GM19452 (cell line): ENCODE results near the gene ZBED4.

Experiments
- ATAC-seq: cut with Tn5 transposase; IDR thresholded peaks from one replicate; pipeline ENCODE4 v1.9.1; 2021; ENCODE audit not compliant: unreplicated experiment

ZBED4 gene

GRCh38 chr22:49917974-49918910, 64.6 kb downstream of the ZBED4 start, which contains the start of the genes ALG12 and CRELD2:
TSS of gene ALG12 (minus strand) at chr22:49918438. CDS start at chr22:49913765, 4,673 bp downstream.
TSS of gene CRELD2 (plus strand) at chr22:49918634. CDS start at chr22:49918770, 136 bp downstream.
- ATAC-seq, result peak; percentile 93

GRCh38 chr22:49918911-49919881, 65.6 kb downstream of the ZBED4 start:
- no peak for ATAC-seq

GRCh38 chr22:49920859-49921258, 67.2 kb downstream of the ZBED4 start:
- no peak for ATAC-seq

GRCh38 chr22:49921508-49922278, 68.0 kb downstream of the ZBED4 start:
- ATAC-seq, result no peak

GRCh38 chr22:49922484-49922883, 68.8 kb downstream of the ZBED4 start:
- ATAC-seq, result no peak

DNA sequence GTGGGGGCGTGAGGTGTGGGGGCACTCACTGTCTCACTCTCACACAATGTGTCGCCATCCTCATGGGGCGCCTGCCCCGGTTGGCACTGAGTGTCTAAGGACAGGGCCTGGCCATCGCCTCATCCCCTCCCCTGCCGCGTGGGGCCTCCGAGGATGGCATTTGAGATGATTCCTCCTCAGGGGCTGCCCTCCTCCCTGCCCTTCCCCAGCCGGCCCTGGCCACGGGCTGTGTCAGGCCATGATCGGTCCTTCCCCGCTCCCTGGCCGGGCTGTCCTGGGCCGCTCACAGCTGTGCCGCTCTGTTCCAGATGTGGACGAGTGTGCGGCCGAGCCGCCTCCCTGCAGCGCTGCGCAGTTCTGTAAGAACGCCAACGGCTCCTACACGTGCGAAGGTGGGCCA, 69.3 kb downstream of the ZBED4 start:
- no peak for ATAC-seq

- no peak for ATAC-seq
Measured at GRCh38 chr22:49923445-49923844, 69.8 kb downstream of the ZBED4 start.

GRCh38 chr22:49924113-49924833, 70.6 kb downstream of the ZBED4 start:
- no peak for ATAC-seq

DNA sequence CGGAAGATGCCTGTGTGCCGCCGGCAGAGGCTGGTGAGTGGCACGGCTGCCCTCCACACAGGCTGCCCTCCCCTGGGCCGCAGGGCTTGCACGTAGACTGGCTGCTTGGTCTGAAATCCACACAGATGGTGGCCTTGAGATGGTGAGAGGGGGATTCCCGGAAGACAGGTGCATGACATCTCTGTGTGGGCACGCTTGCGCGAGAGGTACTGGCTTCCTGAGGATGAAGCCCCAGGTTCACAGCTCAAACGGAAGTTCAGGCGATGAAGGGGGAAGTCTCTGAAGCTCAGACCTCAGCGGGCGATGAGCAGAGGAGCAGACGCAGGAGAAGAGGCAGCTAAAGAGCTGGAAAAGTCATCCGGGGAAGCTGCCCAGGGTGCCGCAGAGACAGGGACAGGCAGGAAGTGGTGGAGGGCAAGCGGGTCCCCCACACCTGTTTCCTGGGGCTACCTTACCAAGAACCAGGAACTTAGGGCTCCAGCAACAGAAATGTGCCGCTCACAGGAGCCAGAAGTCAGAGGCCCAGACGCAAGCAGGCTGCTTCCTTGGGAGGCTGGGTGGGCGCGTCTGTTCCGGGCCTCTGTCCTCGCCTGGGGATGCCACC, 72.0 kb downstream of the ZBED4 start:
- ATAC-seq, result no peak

DNA sequence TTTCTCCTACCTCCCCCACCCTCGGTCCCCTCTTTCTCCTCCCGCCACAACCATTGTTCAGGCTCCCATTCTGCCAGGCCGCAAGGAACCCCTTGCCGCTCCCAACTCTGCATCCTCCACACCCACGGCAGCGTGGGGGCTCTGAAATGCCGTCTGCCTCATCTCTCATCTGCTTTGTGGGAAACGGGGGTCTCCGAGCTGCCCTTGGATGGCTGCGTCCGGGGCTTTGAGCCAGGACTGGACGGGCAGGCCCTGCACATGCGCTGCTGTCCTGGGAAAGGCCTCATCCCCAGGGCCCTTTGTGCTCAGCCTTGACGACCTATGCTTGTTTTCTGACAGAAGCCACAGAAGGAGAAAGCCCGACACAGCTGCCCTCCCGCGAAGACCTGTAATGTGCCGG, 73.3 kb downstream of the ZBED4 start:
- ATAC-seq, result no peak

GRCh38 chr22:49927483-49928184, 74.0 kb downstream of the ZBED4 start:
- ATAC-seq, result no peak

DNA sequence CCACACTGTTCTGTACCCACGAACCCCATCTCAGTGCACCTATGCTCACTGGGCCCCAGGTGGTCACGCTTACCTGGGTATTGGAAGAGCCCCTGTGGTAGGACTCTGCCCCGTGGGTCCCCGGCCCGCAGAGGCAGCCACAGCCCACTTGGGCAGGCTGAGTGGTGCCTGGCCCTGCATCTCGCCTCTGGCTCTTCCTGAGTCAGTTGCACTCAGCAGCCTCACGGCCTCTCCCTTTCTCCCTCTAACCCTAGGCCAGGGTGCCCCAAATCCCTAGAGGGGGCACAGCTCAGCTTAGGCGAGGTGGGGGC, 74.5 kb downstream of the ZBED4 start:
- no peak for ATAC-seq

GRCh38 chr22:49928555-49929210, 75.0 kb downstream of the ZBED4 start:
- ATAC-seq, result no peak

GRCh38 chr22:49929211-49929979, 75.8 kb downstream of the ZBED4 start:
- no peak for ATAC-seq

DNA sequence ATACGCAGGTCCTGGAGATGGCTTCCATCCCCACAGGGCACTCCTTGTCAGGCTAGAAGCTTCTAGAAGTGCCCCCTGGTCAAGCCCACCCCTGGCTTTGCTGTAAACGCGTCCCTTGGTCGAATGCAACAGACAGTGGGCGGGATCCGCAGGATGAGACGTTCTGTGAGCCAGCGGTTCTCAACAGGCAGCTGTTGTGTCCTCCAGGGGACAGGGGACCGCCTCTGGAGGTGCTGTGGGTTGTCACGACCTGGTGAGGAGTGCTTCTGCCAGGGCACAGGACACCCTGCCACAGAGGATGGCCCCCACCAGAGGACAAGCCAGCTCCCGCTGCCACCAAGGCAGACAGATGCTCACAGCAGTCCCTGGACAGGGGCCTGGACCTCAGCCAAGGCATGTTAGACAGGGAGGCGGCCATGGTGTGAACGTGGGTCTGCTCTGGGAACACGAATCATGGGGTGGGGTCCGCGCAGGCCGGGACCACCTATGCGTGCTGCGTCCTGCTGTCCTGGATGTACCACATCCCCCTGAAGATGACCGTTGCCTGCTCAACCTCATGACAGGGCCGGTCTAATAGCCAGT, 76.4 kb downstream of the ZBED4 start:
- no peak for ATAC-seq

DNA sequence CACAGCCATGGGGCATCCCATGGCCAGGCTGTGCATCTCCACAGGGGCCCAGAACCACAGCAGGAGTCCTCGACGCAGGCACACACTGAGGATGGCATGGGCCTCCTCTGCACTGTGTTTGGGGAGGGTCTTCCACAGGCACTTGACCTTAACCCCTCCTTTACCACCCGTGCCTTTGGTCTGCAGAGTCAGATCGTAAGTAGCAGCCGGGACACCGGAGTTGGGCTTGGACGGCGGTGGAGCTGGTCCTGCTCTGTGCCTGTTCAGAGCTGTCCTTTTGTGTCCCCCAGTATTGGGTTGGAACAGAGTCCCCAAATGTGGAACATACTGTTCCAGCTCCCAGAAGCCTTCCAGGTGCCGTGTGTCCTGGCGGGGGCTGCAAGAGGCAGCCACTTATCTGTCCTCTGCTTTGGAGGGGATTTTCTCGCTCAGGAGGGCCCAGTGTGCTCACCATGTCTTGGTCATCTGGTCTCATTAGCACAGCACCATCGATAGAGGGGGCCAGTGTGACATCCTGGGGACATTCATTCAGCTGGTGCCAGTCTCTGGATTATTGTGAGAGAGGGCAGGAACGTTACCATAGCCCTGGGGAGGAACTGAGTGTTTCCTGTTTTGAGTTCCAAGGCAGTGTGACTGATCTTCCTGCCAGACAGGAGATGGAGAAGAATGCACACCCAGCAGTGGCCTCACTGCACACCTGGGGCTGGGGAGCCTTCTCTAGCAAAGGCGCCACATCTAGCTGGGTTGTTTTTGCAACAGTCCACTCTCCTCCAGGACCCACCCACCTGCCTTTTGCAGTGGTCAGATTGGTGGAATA, 77.2 kb downstream of the ZBED4 start:
- ATAC-seq, result no peak
